K562 (cell line): Measurements from ENCODE around the gene SNAI1. TPM values are rescaled to one million over a fixed set of nuclear protein-coding genes. Genes with fewer than 3 reads are reported as not detected.

ENCODE experiments used
- CCNT2 ChIP-seq: IDR thresholded peaks from 2 replicates; pipeline ENCODE4 v1.6.1; 2011; ENCODE audit warnings: borderline replicate concordance, low read depth, mild to moderate bottlenecking, moderate library complexity, mixed read lengths, low read length; ENCODE audit not compliant: insufficient read length; ENCODE audit errors: extremely low read depth
- CLOCK ChIP-seq: fragments of 250-450 bp; sonication (Bioruptor Pico); IDR thresholded peaks from 2 replicates; pipeline ENCODE4 v1.4.0; 2020; ENCODE audit warnings: mild to moderate bottlenecking, moderate library complexity, borderline replicate concordance
- E2F3 ChIP-seq: fragments of 250-450 bp; sonication (Bioruptor Pico); IDR thresholded peaks from 2 replicates; pipeline ENCODE4 v1.4.0; 2020; ENCODE audit warnings: mild to moderate bottlenecking
- ELK3 ChIP-seq: fragments of 450-650 bp; formaldehyde crosslinking; IDR thresholded peaks from 2 replicates; pipeline ENCODE4 v1.4.0; 2020; ENCODE audit warnings: mild to moderate bottlenecking
- JUND ChIP-seq, 2 experiments: IDR thresholded peaks; 2 replicates in 1 of 2; 3 replicates in 1 of 2; pipeline ENCODE4 v1.6.1; 2011; ENCODE audit warnings: borderline replicate concordance in 2 of 2, low read depth in 2 of 2, low read length in 2 of 2, improper control_type of control experiment in 1 of 2, missing biosample characterization in 1 of 2, missing genetic modification characterization in 1 of 2, missing genetic modification reagents in 1 of 2
- KLF16 ChIP-seq: IDR thresholded peaks from 2 replicates; pipeline ENCODE4 v1.6.1; 2016; ENCODE audit warnings: antibody characterized with exemption
- LEF1 ChIP-seq: fragments of 450-650 bp; IDR thresholded peaks from 2 replicates; pipeline ENCODE4 v1.6.1; 2016; ENCODE audit warnings: mild to moderate bottlenecking
- MAX ChIP-seq: sonication (generic); formaldehyde crosslinking; IDR thresholded peaks from 2 replicates; pipeline ENCODE4 v1.9.0; 2022; ENCODE audit warnings: mild to moderate bottlenecking, missing genetic modification reagents
- PPARD ChIP-seq: fragments of 250-450 bp; sonication (Bioruptor Pico); IDR thresholded peaks from 2 replicates; pipeline ENCODE4 v1.8.0; 2022; ENCODE audit warnings: inconsistent platforms, mild to moderate bottlenecking, moderate library complexity
- PTRF ChIP-seq: fragments of 450-650 bp; IDR thresholded peaks from 2 replicates; pipeline ENCODE4 v1.6.1; 2016; ENCODE audit warnings: mild to moderate bottlenecking, missing genetic modification characterization, missing compliant biosample characterization
- RBFOX2 ChIP-seq: fragments of 200-400 bp; formaldehyde crosslinking; IDR thresholded peaks from 2 replicates; pipeline ENCODE4 v1.6.1; 2017; ENCODE audit warnings: low read depth, mild to moderate bottlenecking, low read length, moderate library complexity
- SOX6 ChIP-seq: fragments of 450-650 bp; IDR thresholded peaks from 2 replicates; pipeline ENCODE4 v1.6.1; 2014; ENCODE audit warnings: mild to moderate bottlenecking
- SREBF2 ChIP-seq: sonication (generic); formaldehyde crosslinking; IDR thresholded peaks from 2 replicates; pipeline ENCODE4 v1.4.0; 2020; ENCODE audit warnings: mild to moderate bottlenecking, missing genetic modification reagents
- XRCC4 ChIP-seq: IDR thresholded peaks from one replicate; pipeline ENCODE4 v1.6.1; 2011; ENCODE audit not compliant: insufficient read depth, insufficient read length; ENCODE audit errors: extremely low read depth
- ZKSCAN3 ChIP-seq: fragments of 250-450 bp; sonication (Bioruptor Pico); IDR thresholded peaks from 2 replicates; pipeline ENCODE4 v1.4.0; 2020
- ZNF407 ChIP-seq: fragments of 450-650 bp; IDR thresholded peaks from 2 replicates; pipeline ENCODE4 v1.6.1; 2016; ENCODE audit warnings: low read depth
- polyA plus RNA-seq, 8 experiments: library from polyadenylated mRNA; depleted of rRNA in 4 of 8; stranded (reverse) in 5 of 8; unstranded in 3 of 8; fragments of >200 nt; fragmentation: Nextera tagmentation in 2 of 8; fragmentation: Illumina TruSeq in 1 of 8; extraction: Ambion mirVana in 2 of 8; extraction: Trizol in 1 of 8; gene quantifications; 2 replicates each; pipeline versions ENCODE4 v1.2.1 to v1.2.3, GENCODE V29; 2011 to 2014; ENCODE audit warnings: inconsistent platforms in 1 of 8, missing spikeins in 1 of 8
- total RNA-seq, 7 experiments: library from RNA; depleted of rRNA in 6 of 7; stranded (reverse); fragments of >200 nt in 6 of 7; fragmentation: Illumina TruSeq in 2 of 7; extraction: Trizol in 2 of 7; gene quantifications; 2 replicates each; pipeline versions ENCODE4 v1.2.1 to v1.2.3, GENCODE V29; 2011 to 2021; ENCODE audit warnings: low replicate concordance in 1 of 7

SNAI1 gene
- total and polyA plus RNA-seq, 9 of the 15 experiments (the other 6 are each of a cell fraction or from before 2014, with no cell fraction given) = 0.32 to 11.6 (median 2.0) TPM

- TF ChIP-seq ZNF407 (no peak), JUND (IDR thresholded peaks at IDR 0.05; ENCODE audit: borderline replicate concordance, low read depth, low read length) (no peak), JUND (tag; IDR thresholded peaks at IDR 0.05; ENCODE audit: borderline replicate concordance, low read depth, low read length) (no peak), MAX (CRISPR knock-in tag) (peak; percentile 31; the same call in 1 of the 2 replicates), XRCC4 (no peak), ELK3 (no peak), CLOCK (CRISPR knock-in tag) (no peak), PTRF (no peak), SREBF2 (CRISPR knock-in tag) (no peak), CCNT2 (peak; percentile 25), ZKSCAN3 (CRISPR knock-in tag) (no peak), E2F3 (no peak), LEF1 (no peak), PPARD (no peak), KLF16 (no peak), SOX6 (no peak), RBFOX2 (peak; percentile 84)
These were observed 1.1 kb downstream of the SNAI1 start (continued) for GRCh38 chr20:49983848-49984408.
